Loucy (cell line): ENCODE results near the gene CRY2.
"Not testable (repeated sequence)": the region's sequence is repeated elsewhere in the genome, so short reads cannot be mapped to it uniquely, and the experiment has no call there.

Experiments
- H2AFZ ChIP-seq: fragments of 200-600 bp; sonication (generic); 2 replicates; pipeline ENCODE4 v1.6.0; 2016; ENCODE audit warnings: antibody characterized with exemption, mild to moderate bottlenecking, low read length, moderate library complexity
- H3F3A ChIP-seq: fragments of 200-600 bp; 2 replicates; pipeline ENCODE4 v1.6.0; 2016; ENCODE audit warnings: antibody characterized with exemption, low read depth, mild to moderate bottlenecking
- H3K27me3 ChIP-seq: fragments of 200-600 bp; sonication (generic); 2 replicates; pipeline ENCODE4 v1.6.1; 2014; ENCODE audit warnings: low read length, mild to moderate bottlenecking; ENCODE audit not compliant: insufficient read depth, poor library complexity, severe bottlenecking
- H3K36me3 ChIP-seq: fragments of 200-600 bp; sonication (generic); 2 replicates; pipeline ENCODE4 v1.6.1; 2016; ENCODE audit warnings: low read length; ENCODE audit not compliant: insufficient read depth
- H3K4me1 ChIP-seq: fragments of 200-600 bp; sonication (generic); 2 replicates; pipeline ENCODE4 v1.5.1; 2014; ENCODE audit warnings: low read length, mild to moderate bottlenecking; ENCODE audit not compliant: insufficient read depth, poor library complexity, severe bottlenecking
- H3K4me2 ChIP-seq: fragments of 200-600 bp; sonication (generic); 2 replicates; pipeline ENCODE4 v1.6.0; 2014; ENCODE audit warnings: antibody characterized with exemption, low read length, low read depth, mild to moderate bottlenecking; ENCODE audit not compliant: poor library complexity, severe bottlenecking
- H3K4me3 ChIP-seq: fragments of 200-600 bp; sonication (generic); 2 replicates; pipeline ENCODE4 v1.5.1; 2014; ENCODE audit warnings: low read length, mild to moderate bottlenecking, mixed read lengths; ENCODE audit not compliant: poor library complexity, severe bottlenecking
- H3K79me2 ChIP-seq: fragments of 200-600 bp; sonication (generic); 2 replicates; pipeline ENCODE4 v1.6.1; 2014; ENCODE audit warnings: low read length; ENCODE audit not compliant: insufficient read depth
- H3K9ac ChIP-seq: fragments of 200-600 bp; sonication (generic); 2 replicates; pipeline ENCODE4 v1.6.0; 2014; ENCODE audit warnings: mild to moderate bottlenecking, low read depth, low read length, moderate library complexity; ENCODE audit not compliant: poor library complexity, severe bottlenecking
- H3K9me2 ChIP-seq: fragments of 200-600 bp; sonication (generic); replicated peaks from 2 replicates; pipeline ENCODE4 v1.6.1; 2016; ENCODE audit warnings: low read depth, low read length, mixed read lengths
- H3K9me3 ChIP-seq: fragments of 200-600 bp; sonication (generic); 2 replicates; pipeline ENCODE4 v1.6.1; 2014; ENCODE audit warnings: mild to moderate bottlenecking, antibody characterized with exemption, low read length, low read depth; ENCODE audit not compliant: insufficient read depth
- H4K20me1 ChIP-seq: fragments of 200-600 bp; sonication (generic); 2 replicates; pipeline ENCODE4 v1.6.0; 2014; ENCODE audit warnings: antibody characterized with exemption, low read length, mild to moderate bottlenecking; ENCODE audit not compliant: insufficient read depth, poor library complexity, severe bottlenecking
- CTCF ChIP-seq: fragments of 200-600 bp; sonication (generic); conservative IDR thresholded peaks from 2 replicates; pipeline ENCODE4 v1.5.1; 2014; ENCODE audit warnings: mild to moderate bottlenecking, antibody characterized with exemption, low read length
- EZH2phosphoT487 ChIP-seq: fragments of 200-600 bp; IDR thresholded peaks from 2 replicates; pipeline ENCODE4 v1.6.1; 2018; ENCODE audit warnings: antibody characterized with exemption, mild to moderate bottlenecking, moderate library complexity, borderline replicate concordance

The CRY2 gene

GRCh38 chr11:45897556-45897955, 50.3 kb downstream of the CRY2 start:
- peaks cover 4% of the 10 kb centered on the region for H3K4me1 ChIP-seq
- H3K4me3 ChIP-seq, result no peak overlapping the region
- H2AFZ ChIP-seq, result no peak overlapping the region
- H3K9me3 ChIP-seq, result no peaks in the 10 kb centered on the region
- no peak overlapping the region for H3K9ac ChIP-seq
- H3F3A ChIP-seq, result no peaks in the 10 kb centered on the region
- no peaks in the 10 kb centered on the region for H3K79me2 ChIP-seq
- no peak for TF ChIP-seq EZH2phosphoT487
- TF ChIP-seq CTCF, result no peak
- H3K27me3 ChIP-seq, result no peaks in the 10 kb centered on the region
- H3K4me2 ChIP-seq, result no peak overlapping the region
- no peaks in the 10 kb centered on the region for H3K36me3 ChIP-seq
- H4K20me1 ChIP-seq, result no peaks in the 10 kb centered on the region
- no peaks in the 10 kb centered on the region for H3K9me2 ChIP-seq

- Histone ChIP-seq H3K36me3 (no peaks in the 10 kb centered on the region), H4K20me1 (no peaks in the 10 kb centered on the region), H3K9me3 (no peaks in the 10 kb centered on the region), H3K9ac (no peak overlapping the region), H3F3A (no peaks in the 10 kb centered on the region), H3K4me3 (no peak overlapping the region), H3K79me2 (no peaks in the 10 kb centered on the region), H2AFZ (no peak overlapping the region), H3K27me3 (no peaks in the 10 kb centered on the region), H3K9me2 (no peaks in the 10 kb centered on the region), H3K4me1 (peaks cover 4% of the 10 kb centered on the region), H3K4me2 (no peak overlapping the region)
- no peak for TF ChIP-seq EZH2phosphoT487
- TF ChIP-seq CTCF, result no peak
Measured at GRCh38 chr11:45899086-45899447, 51.8 kb downstream of the CRY2 start.

- Histone ChIP-seq H3K4me3 (no peak overlapping the region), H3K4me2 (no peak overlapping the region), H2AFZ (no peak overlapping the region), H3K79me2 (no peaks in the 10 kb centered on the region), H3K9me3 (no peaks in the 10 kb centered on the region), H3K27me3 (no peaks in the 10 kb centered on the region), H3K9ac (no peak overlapping the region), H4K20me1 (no peaks in the 10 kb centered on the region), H3K36me3 (no peaks in the 10 kb centered on the region), H3F3A (no peaks in the 10 kb centered on the region), H3K4me1 (peaks cover 4% of the 10 kb centered on the region), H3K9me2 (no peaks in the 10 kb centered on the region)
- TF ChIP-seq EZH2phosphoT487 (no peak), CTCF (no peak)
Measured at GRCh38 chr11:45899448-45900174, 52.3 kb downstream of the CRY2 start.

- H3K4me3 ChIP-seq, H3K4me1 ChIP-seq, H3K36me3 ChIP-seq, H4K20me1 ChIP-seq, H3K9me3 ChIP-seq, H3K9me2 ChIP-seq, H3K4me2 ChIP-seq, H3F3A ChIP-seq, H3K27me3 ChIP-seq, H3K79me2 ChIP-seq, H3K9ac ChIP-seq, H2AFZ ChIP-seq: not testable (repeated sequence)
Measured at GRCh38 chr11:45900175-45900800, 53.0 kb downstream of the CRY2 start.
